ENCODE measurements around the gene FUBP3. TPM values are rescaled to one million over a fixed set of nuclear protein-coding genes. Genes with fewer than 3 reads are reported as not detected.
A peak's percentile ranks its signal among the peaks of the same experiment; 100 is the strongest.

The FUBP3 gene
- polyA plus RNA-seq, 1 of the 3 experiments (the other 2 are of a cell fraction), result 55.1 TPM

DNA sequence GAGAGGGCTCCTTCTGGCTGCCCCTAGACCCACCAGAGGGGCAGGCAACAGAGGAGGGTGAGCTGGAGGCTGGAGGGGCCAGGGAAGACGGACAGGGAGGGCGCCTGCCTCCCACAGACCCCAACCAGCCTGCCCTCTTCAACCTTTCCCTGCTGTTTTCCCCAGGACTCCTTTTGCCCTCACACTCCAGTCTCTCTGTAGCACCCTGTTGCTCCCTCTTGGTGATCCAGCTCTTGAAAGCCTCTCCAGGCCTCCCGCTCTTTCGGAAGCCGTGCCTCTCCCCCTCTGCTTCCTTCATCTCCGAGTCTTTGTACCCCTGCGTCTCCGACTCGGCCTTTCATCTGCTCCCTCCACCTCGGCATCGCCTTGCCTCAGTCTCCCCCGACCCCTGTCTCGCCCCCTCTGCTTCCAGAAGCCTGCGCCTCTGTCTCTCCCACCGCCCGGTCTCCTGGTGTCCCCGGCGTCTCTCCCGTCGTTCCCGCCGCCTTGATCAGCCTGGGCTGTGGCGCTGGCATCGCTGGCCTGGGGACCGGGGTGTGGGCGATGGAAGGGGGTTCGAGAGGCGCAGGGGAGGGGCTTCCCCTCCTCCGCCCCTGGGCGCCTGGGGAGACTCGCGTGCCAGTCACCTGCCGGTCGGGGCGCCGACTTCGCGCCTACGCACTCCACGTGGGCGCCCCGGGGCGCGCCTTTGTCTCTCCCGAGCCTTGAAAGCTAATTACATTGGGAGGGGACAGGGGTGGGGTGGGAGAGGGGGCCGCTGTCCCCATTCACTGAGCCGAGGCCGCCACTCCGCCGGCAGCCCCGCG is 79.7 kb downstream of the FUBP3 start:
- Histone ChIP-seq H3K4me1 (ENCODE audit: control insufficient read depth in 1 of 2, insufficient read depth in 2 of 2, low read depth in 1 of 2, low read length in 1 of 2) (peaks cover 0 to 3% of the 10 kb centered on the region in 2 experiments; a peak in 1 of 4 replicates), H3K9me3 (no peaks in the 10 kb centered on the region), H3K79me2 (ENCODE audit: insufficient read depth) (no peaks in the 10 kb centered on the region), H2AFZ (ENCODE audit: low read depth) (no peak overlapping the region), H3F3A (replicated peaks; ENCODE audit: insufficient read depth) (no peaks in the 10 kb centered on the region), H3K4me3 (ENCODE audit: low read depth in 2 of 2, low read length in 1 of 2) (no peak overlapping the region), H3K36me3 (replicated peaks in 1 of 2; ENCODE audit: control insufficient read depth in 1 of 2, insufficient read depth in 2 of 2, low read length in 1 of 2) (no peaks in the 10 kb centered on the region), H3K27ac (ENCODE audit: low read depth in 2 of 2, low read length in 1 of 2) (no peak overlapping the region), H3K9ac (no peak overlapping the region), H3K27me3 (ENCODE audit: insufficient read depth) (peaks cover 78% of the 10 kb centered on the region), H3K9me2 (no peaks in the 10 kb centered on the region), H3K4me2 (no peak overlapping the region), H4K20me1 (ENCODE audit: insufficient read depth) (peaks cover 8% of the 10 kb centered on the region; the same call in 1 of the 2 replicates)
- no peak for TF ChIP-seq CHD2 (IDR thresholded peaks at IDR 0.05; ENCODE audit: low read length, partially characterized antibody)
- no peak for TF ChIP-seq YY1 (IDR thresholded peaks at IDR 0.05; ENCODE audit: low read depth)
- no peak for TF ChIP-seq RFX5 (IDR thresholded peaks at IDR 0.05; ENCODE audit: low read length)
- no peak for TF ChIP-seq EP300 (IDR thresholded peaks at IDR 0.05; ENCODE audit: borderline replicate concordance in 1 of 2, low read depth in 1 of 2, low read length in 1 of 2)
- no peak for TF ChIP-seq SMC3 (IDR thresholded peaks at IDR 0.05; ENCODE audit: low read depth, low read length)
- TF ChIP-seq NRF1 (IDR thresholded peaks at IDR 0.05; ENCODE audit: low read depth, low read length), result no peak
- TF ChIP-seq TCF12 (IDR thresholded peaks at IDR 0.05), result no peak
- TF ChIP-seq REST (IDR thresholded peaks at IDR 0.05; ENCODE audit: low read depth, low read length), result no peak
- no peak for TF ChIP-seq MEF2A (IDR thresholded peaks at IDR 0.05; ENCODE audit: borderline replicate concordance, low read depth)
- TF ChIP-seq RCOR1 (IDR thresholded peaks at IDR 0.05; ENCODE audit: low read length), result no peak
- TF ChIP-seq NFIC (IDR thresholded peaks at IDR 0.05; ENCODE audit: borderline replicate concordance), result no peak
- TF ChIP-seq JUND (IDR thresholded peaks at IDR 0.05), result no peak
- no peak for TF ChIP-seq FOXJ3 (CRISPR knock-in tag; IDR thresholded peaks at IDR 0.05)
- TF ChIP-seq GABPA (IDR thresholded peaks at IDR 0.05; ENCODE audit: low read depth), result no peak
- DNase-seq, result no peak
- ChIA-PET POLR2A (no interaction called here), CTCF (interaction anchor here (1.0 kb wide), 1 partner anchor 13 kb away, joined by 3 read pairs; no protein-coding TSS in a partner anchor)
- WGBS (ENCODE audit: low lambda C conversion rate), result 24% methylated on average over 40 of the region's 52 CpGs

- ChIA-PET CTCF (interaction anchor here (1.3 kb wide), 1 partner anchor 9 kb away, joined by 5 read pairs; no protein-coding TSS in a partner anchor), POLR2A (no interaction called here)
- H3K4me3 ChIP-seq (ENCODE audit: low read depth in 2 of 2, low read length in 1 of 2), result no peak overlapping the region
- H3K9me3 ChIP-seq, result no peaks in the 10 kb centered on the region
- H3K36me3 ChIP-seq (replicated peaks in 1 of 2; ENCODE audit: control insufficient read depth in 1 of 2, insufficient read depth in 2 of 2, low read length in 1 of 2), result no peaks in the 10 kb centered on the region
- no peak for TF ChIP-seq RFX5 (IDR thresholded peaks at IDR 0.05; ENCODE audit: low read length)
- peak; percentile 96 for TF ChIP-seq EZH2phosphoT487 (IDR thresholded peaks at IDR 0.05; ENCODE audit: borderline replicate concordance, low read depth)
- no peaks in the 10 kb centered on the region for H3F3A ChIP-seq (replicated peaks; ENCODE audit: insufficient read depth)
- H2AFZ ChIP-seq (ENCODE audit: low read depth), result no peak overlapping the region
- peaks cover 8% of the 10 kb centered on the region; the same call in 1 of the 2 replicates for H4K20me1 ChIP-seq (ENCODE audit: insufficient read depth)
- H3K9ac ChIP-seq, result no peak overlapping the region
- H3K4me2 ChIP-seq, result no peak overlapping the region
- H3K4me1 ChIP-seq (ENCODE audit: control insufficient read depth in 1 of 2, insufficient read depth in 2 of 2, low read depth in 1 of 2, low read length in 1 of 2), result peaks cover 0 to 3% of the 10 kb centered on the region in 2 experiments; a peak in 1 of 4 replicates
- no peaks in the 10 kb centered on the region for H3K9me2 ChIP-seq
- no peak overlapping the region for H3K27ac ChIP-seq (ENCODE audit: low read depth in 2 of 2, low read length in 1 of 2)
- no peaks in the 10 kb centered on the region for H3K79me2 ChIP-seq (ENCODE audit: insufficient read depth)
- H3K27me3 ChIP-seq (ENCODE audit: insufficient read depth), result peaks cover 85% of the 10 kb centered on the region
- peak; percentile 56 for DNase-seq
- WGBS (ENCODE audit: low lambda C conversion rate), result 6% methylated on average over 44 of the region's 58 CpGs
These were observed 80.4 kb downstream of the FUBP3 start for GRCh38 chr9:130659699-130660248.
